AG04450 (cell line): Measurements from ENCODE around the gene HOXB6. TPM values are rescaled to one million over a fixed set of nuclear protein-coding genes. Genes with fewer than 3 reads are reported as not detected.

ENCODE experiments used
- CTCF ChIA-PET: fragments of 300-600, 350-600 bp; formaldehyde crosslinking; extraction: SDS; loops from one replicate; lab custom pipeline; 2022; ENCODE audit warnings: antibody characterized with exemption, inconsistent platforms; lab: Charles Lee
- POLR2A ChIA-PET: fragments of 350-600 bp; formaldehyde crosslinking; extraction: SDS; loops from one replicate; lab custom pipeline; 2021; ENCODE audit warnings: antibody characterized with exemption, inconsistent platforms; lab: Yijun Ruan, JAX
- DNase-seq: peaks from one replicate; pipeline ENCODE4 v3.0.0-alpha.2; 2011; ENCODE audit warnings: low read depth, low spot score
- H3K27ac ChIP-seq: one replicate; pipeline ENCODE4 v1.5.1; 2012; ENCODE audit warnings: low read depth, low read length, control low read depth
- H3K27me3 ChIP-seq: one replicate; pipeline ENCODE4 v1.6.0; 2012; ENCODE audit warnings: low read length; ENCODE audit not compliant: control insufficient read depth, insufficient read depth
- H3K4me3 ChIP-seq: 2 replicates; pipeline ENCODE4 v1.5.1; 2011; ENCODE audit warnings: mild to moderate bottlenecking, low read depth, low read length, control low read depth
- H3K9me3 ChIP-seq: 2 replicates; pipeline ENCODE4 v1.5.1; 2012; ENCODE audit warnings: low read length; ENCODE audit not compliant: control insufficient read depth, insufficient read depth
- polyA plus RNA-seq: library from polyadenylated mRNA; depleted of rRNA; stranded (reverse); fragments of >200 nt; gene quantifications from 2 replicates; pipeline ENCODE4 v1.2.3, GENCODE V29; 2011
- TF ChIP-seq, protein P1 (sequence below): IDR thresholded peaks from 2 replicates; pipeline ENCODE4 v1.5.1; 2011; ENCODE audit warnings: low read depth, low read length, control low read depth, inconsistent platforms

The HOXB6 gene
- polyA plus RNA-seq, 1 experiment, result 15.4 TPM

DNA sequence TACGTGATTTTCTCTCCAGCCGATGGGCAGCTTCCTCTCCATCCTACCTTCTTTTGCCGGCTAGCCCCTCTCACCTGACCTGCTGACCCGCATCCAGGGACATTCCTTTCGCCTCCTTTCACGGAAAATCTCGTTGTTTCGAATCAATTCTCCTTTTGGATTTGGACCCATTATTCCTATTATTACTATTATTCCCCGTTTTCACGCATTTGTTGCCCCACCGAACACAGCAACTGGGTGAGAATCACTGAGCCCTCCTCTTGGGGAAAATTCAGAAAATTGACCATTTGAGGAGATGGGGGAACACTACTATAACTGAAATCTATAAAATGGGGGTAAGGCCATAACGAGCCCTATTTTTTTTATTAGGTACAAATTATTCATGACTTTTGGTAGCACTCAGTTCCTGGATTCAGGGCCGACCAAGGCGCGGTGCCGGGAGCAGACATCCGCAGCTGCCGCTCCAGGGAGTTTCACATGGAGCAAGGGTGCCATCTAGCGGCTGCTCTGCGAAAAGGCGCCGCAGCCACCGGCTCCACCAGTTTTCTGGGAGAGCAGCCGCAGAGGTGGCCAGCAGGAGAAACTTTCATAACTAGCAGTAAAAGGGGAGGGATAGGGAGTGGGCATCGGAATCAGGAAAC lies 13.6 kb upstream of the HOXB6 start:
- no peak overlapping the region for H3K27ac ChIP-seq
- peaks cover 96% of the 10 kb centered on the region for H3K27me3 ChIP-seq
- no peak overlapping the region for H3K4me3 ChIP-seq
- H3K9me3 ChIP-seq, result peaks cover 6% of the 10 kb centered on the region; the same call in 1 of the 2 replicates
- ChIA-PET CTCF (interaction anchor here (0.6 to 3.9 kb wide), 30 partner anchors 9 to 600 kb away, joined by 3 to 42 read pairs (median 4); partner anchors contain the start of gene HOXB5), POLR2A (interaction anchor here (1.2 kb wide), 1 partner anchor 25 kb away, joined by 3 read pairs; the partner anchor contains the start of gene HOXB5)
- TF ChIP-seq, protein P1, sequence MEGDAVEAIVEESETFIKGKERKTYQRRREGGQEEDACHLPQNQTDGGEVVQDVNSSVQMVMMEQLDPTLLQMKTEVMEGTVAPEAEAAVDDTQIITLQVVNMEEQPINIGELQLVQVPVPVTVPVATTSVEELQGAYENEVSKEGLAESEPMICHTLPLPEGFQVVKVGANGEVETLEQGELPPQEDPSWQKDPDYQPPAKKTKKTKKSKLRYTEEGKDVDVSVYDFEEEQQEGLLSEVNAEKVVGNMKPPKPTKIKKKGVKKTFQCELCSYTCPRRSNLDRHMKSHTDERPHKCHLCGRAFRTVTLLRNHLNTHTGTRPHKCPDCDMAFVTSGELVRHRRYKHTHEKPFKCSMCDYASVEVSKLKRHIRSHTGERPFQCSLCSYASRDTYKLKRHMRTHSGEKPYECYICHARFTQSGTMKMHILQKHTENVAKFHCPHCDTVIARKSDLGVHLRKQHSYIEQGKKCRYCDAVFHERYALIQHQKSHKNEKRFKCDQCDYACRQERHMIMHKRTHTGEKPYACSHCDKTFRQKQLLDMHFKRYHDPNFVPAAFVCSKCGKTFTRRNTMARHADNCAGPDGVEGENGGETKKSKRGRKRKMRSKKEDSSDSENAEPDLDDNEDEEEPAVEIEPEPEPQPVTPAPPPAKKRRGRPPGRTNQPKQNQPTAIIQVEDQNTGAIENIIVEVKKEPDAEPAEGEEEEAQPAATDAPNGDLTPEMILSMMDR, result peak; percentile 96
- no peak for DNase-seq

DNA sequence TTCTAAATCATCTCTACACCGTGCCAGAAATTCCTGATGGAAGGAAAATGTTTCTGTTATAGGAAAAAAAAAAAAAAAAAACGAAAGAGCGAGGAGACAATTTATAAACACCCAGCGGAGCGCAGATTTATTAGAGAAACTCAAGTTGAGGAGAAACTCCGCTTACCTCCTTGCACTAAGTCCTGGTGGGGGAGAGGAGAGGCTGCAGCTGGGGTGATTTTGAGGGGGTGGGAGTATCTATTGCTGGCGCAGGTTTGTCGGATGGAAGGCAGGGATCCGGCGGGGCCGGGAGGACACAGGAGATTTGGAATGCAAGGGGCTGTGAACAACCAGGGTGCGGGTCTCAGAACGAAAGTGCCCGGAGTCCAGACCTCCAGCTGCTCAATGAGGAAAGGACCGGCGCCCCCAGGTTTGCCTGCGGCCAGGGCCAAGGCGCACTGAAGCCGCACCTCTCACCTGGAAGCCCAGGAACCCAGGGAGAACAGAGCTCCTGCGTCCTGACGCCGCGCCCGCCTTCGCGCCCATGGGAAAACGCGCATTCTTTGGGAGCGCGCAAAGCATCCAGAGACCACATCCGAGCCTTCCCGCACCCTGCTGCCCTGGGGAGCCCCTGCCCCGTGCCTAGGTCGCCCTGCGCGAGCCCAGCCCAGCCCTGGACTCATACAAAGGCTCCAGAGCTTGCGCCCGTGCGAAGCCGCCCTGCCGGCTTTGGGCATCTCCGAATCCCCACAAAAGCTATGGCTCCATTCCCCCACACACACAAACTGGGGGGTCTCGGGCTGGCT lies 12.9 kb upstream of the HOXB6 start:
- Histone ChIP-seq H3K9me3 (peaks cover 6% of the 10 kb centered on the region; the same call in 1 of the 2 replicates), H3K27me3 (peaks cover 89% of the 10 kb centered on the region), H3K27ac (no peak overlapping the region), H3K4me3 (no peak overlapping the region)
- no peak for DNase-seq
- CTCF ChIA-PET, result interaction anchor here (0.9 to 3.9 kb wide), 18 partner anchors 25 to 600 kb away, joined by 3 to 42 read pairs (median 4); partner anchors contain the start of gene HOXB5
- POLR2A ChIA-PET, result interaction anchor here (1.2 kb wide), 1 partner anchor 24 kb away, joined by 3 read pairs; the partner anchor contains the start of gene HOXB5
- TF ChIP-seq, protein P1, result no peak

DNA sequence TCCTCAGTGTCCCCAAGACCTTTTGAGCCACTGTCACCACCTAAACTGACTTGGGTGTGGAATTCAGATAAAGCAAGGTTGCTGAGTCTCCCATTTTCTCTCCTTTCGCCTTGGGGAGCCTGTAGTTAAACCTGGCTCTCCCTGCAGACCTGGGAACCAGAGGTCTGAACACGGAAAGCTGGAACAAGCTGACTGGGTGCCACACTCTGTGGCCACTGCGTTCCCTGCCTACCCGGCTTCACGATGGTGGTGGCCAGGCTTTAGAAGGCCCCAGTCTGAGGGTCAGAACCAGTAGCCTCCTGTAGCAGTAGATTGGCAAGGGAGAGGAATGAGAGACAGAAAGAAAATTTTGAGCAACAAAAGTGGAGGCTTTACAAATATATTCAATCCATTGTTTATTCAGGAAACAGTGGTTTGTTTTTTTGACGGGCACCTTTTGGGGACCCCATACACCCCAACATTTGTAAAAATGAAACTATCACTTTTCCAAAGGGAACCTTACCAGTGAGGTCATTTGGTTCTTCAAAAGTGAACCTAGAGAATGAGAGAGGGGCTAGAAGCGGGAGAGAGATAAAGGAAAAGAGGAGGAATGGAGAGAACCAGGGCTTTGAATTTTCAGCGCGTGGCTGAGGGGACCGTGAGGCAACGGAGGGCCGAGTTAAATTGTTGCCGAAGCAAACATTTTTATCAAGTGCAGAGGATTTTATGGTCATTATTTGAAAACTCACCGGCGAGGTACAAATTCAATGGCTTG lies 12.1 kb upstream of the HOXB6 start:
- peaks cover 6% of the 10 kb centered on the region; the same call in 1 of the 2 replicates for H3K9me3 ChIP-seq
- TF ChIP-seq, protein P1, result no peak
- H3K4me3 ChIP-seq, result no peak overlapping the region
- no peak overlapping the region for H3K27ac ChIP-seq
- ChIA-PET CTCF (interaction anchor here (1.0 to 4.9 kb wide), 8 partner anchors 24 to 537 kb away, joined by 3 to 42 read pairs (median 12); partner anchors contain the start of gene HOXB5), POLR2A (interaction anchor here (1.2 kb wide), 1 partner anchor 23 kb away, joined by 3 read pairs; the partner anchor contains the start of gene HOXB5)
- H3K27me3 ChIP-seq, result peaks cover 81% of the 10 kb centered on the region
- DNase-seq, result no peak

DNA sequence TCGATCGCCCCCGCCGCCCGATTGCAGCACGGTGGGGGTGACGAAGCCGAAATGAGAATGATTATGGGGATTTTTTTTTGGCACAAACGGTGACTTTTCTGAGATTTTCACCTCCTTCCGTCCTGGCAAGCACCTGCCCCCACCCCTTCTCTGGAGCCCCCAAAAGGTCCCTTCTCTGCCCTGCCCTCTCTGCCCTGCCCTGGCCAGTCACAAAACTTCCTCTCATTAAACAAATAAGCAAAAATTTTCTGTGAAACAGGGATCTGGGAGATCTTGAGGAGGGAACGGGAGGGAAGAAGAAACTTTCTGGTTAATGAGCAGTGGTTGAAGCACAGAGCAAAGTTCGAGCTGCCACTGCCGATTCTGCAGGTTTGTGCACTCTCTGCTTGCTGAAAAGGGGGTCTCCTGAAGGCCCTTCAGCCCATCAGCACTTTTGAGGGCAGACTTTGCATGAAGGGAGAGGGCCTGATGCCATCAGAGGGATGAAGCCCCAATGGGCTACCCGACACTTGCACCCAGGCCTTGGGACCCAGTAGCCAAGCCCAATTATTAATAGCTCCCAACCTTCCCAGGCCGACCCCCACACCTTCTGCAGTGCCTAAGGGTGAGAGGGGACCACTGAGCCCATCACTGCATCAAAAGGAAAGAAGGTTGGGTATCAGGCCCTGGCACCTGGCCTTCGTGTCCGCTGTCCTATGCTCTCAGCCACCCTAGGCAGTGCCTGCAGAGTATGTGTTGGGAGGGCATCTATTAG lies 11.4 kb upstream of the HOXB6 start:
- TF ChIP-seq, protein P1, result no peak
- ChIA-PET POLR2A (no interaction called here), CTCF (interaction anchor here (0.6 to 4.9 kb wide), 5 partner anchors 14 to 354 kb away, joined by 3 to 35 read pairs (median 4); no protein-coding TSS in a partner anchor)
- no peak for DNase-seq
- no peak overlapping the region for H3K27ac ChIP-seq
- peaks cover 73% of the 10 kb centered on the region for H3K27me3 ChIP-seq
- H3K4me3 ChIP-seq, result no peak overlapping the region
- no peaks in the 10 kb centered on the region; the same call in 1 of the 2 replicates for H3K9me3 ChIP-seq
